HPDE6-E6E7 (cell line): ENCODE data around the gene YAF2.

ENCODE experiments used
- DNase-seq: peaks from one replicate; pipeline ENCODE4 v3.0.0; 2011; ENCODE audit warnings: missing footprints; ENCODE audit errors: extremely low spot score

Gene YAF2

GRCh38 chr12:42144408-42145196 lies 93.4 kb downstream of the YAF2 start, which contains the start of gene GXYLT1:
GXYLT1 (minus strand) TSS chr12:42144874; CDS start chr12:42144646, 228 bp downstream.
- peak; percentile 75 for DNase-seq

- DNase-seq, result no peak
Measured at GRCh38 chr12:42144158-42144407, 94.0 kb downstream of the YAF2 start.

- no peak for DNase-seq
Measured at GRCh38 chr12:42143452-42144157, 94.4 kb downstream of the YAF2 start.

- no peak for DNase-seq
Measured at GRCh38 chr12:42141981-42142606, 96.0 kb downstream of the YAF2 start.

GRCh38 chr12:42140901-42141300 lies 97.1 kb downstream of the YAF2 start:
- no peak for DNase-seq

GRCh38 chr12:42135259-42135814 lies 102.7 kb downstream of the YAF2 start:
- no peak for DNase-seq

GRCh38 chr12:42130672-42131402 lies 107.2 kb downstream of the YAF2 start:
- no peak for DNase-seq

GRCh38 chr12:42129595-42130204 lies 108.3 kb downstream of the YAF2 start:
- DNase-seq, result no peak

- DNase-seq, result no peak
Measured at GRCh38 chr12:42128888-42129287, 109.2 kb downstream of the YAF2 start.

GRCh38 chr12:42128327-42128726 lies 109.7 kb downstream of the YAF2 start:
- no peak for DNase-seq

GRCh38 chr12:42126963-42127362 lies 111.1 kb downstream of the YAF2 start:
- DNase-seq, result no peak

GRCh38 chr12:42125388-42125767 lies 112.7 kb downstream of the YAF2 start:
- DNase-seq, result no peak

- DNase-seq, result no peak
Measured at GRCh38 chr12:42124764-42125387, 113.2 kb downstream of the YAF2 start.

- DNase-seq, result no peak
Measured at GRCh38 chr12:42119085-42119633, 118.9 kb downstream of the YAF2 start.

- DNase-seq, result no peak
Measured at GRCh38 chr12:42118136-42118879, 119.7 kb downstream of the YAF2 start.

- no peak for DNase-seq
Measured at GRCh38 chr12:42109031-42109430, 129.0 kb downstream of the YAF2 start.
